HepG2 (cell line): Measurements from ENCODE around the gene SMAP1. TPM values are rescaled to one million over a fixed set of nuclear protein-coding genes. Genes with fewer than 3 reads are reported as not detected.

ENCODE experiments used
- DMAP1 ChIP-seq: IDR thresholded peaks from 2 replicates; pipeline ENCODE4 v1.6.1; 2016
- KAT2B ChIP-seq: fragments of 150-350 bp; IDR thresholded peaks from 2 replicates; pipeline ENCODE4 v1.6.1; 2014; ENCODE audit warnings: low read depth, low read length, borderline replicate concordance
- NRL ChIP-seq: sonication (generic); formaldehyde crosslinking; IDR thresholded peaks from 2 replicates; pipeline ENCODE4 v1.5.0; 2020; ENCODE audit warnings: missing genetic modification reagents, mild to moderate bottlenecking, moderate library complexity, borderline replicate concordance
- RNF2 ChIP-seq: fragments of 450-650 bp; conservative IDR thresholded peaks from 2 replicates; pipeline ENCODE4 v1.6.1; 2016; ENCODE audit warnings: low read depth
- RORA ChIP-seq: sonication (generic); formaldehyde crosslinking; IDR thresholded peaks from 2 replicates; pipeline ENCODE4 v1.5.0; 2020; ENCODE audit warnings: mild to moderate bottlenecking, missing genetic modification reagents, moderate library complexity
- SMARCC2 ChIP-seq: fragments of 450-650 bp; IDR thresholded peaks from 2 replicates; pipeline ENCODE4 v1.6.1; 2017; ENCODE audit warnings: antibody characterized with exemption, mild to moderate bottlenecking
- SMC3 ChIP-seq: IDR thresholded peaks from 2 replicates; pipeline ENCODE4 v1.6.1; 2011; ENCODE audit warnings: low read length, improper control_type of control experiment
- SMYD3 ChIP-seq: sonication (generic); formaldehyde crosslinking; IDR thresholded peaks from 2 replicates; pipeline ENCODE4 v1.8.1; 2023; ENCODE audit warnings: mild to moderate bottlenecking, missing genetic modification reagents
- SP1 ChIP-seq, 2 experiments: fragments of 450-650 bp in 1 of 2; sonication (generic) in 1 of 2; formaldehyde crosslinking in 1 of 2; IDR thresholded peaks; 2 replicates each; pipeline versions ENCODE4 v1.4.0 to v1.6.1; 2016 to 2020; ENCODE audit warnings: missing genetic modification reagents in 1 of 2
- SPEN ChIP-seq: sonication (generic); formaldehyde crosslinking; IDR thresholded peaks from 2 replicates; pipeline ENCODE4 v1.5.1; 2020; ENCODE audit warnings: low read depth, mild to moderate bottlenecking, missing genetic modification reagents
- TEAD3 ChIP-seq: optimal IDR thresholded peaks from 2 replicates; pipeline ENCODE3; 2016; ENCODE audit warnings: borderline replicate concordance
- TFAP4 ChIP-seq: sonication (generic); IDR thresholded peaks from 2 replicates; pipeline ENCODE4 v1.6.1; 2016; ENCODE audit warnings: low read depth, borderline replicate concordance
- YY1 ChIP-seq: IDR thresholded peaks from 2 replicates; pipeline ENCODE4 v1.6.1; 2011; ENCODE audit warnings: low read length, low read depth, moderate library complexity, mild to moderate bottlenecking; ENCODE audit not compliant: insufficient read depth, insufficient replicate concordance
- ZBTB25 ChIP-seq: IDR thresholded peaks from 2 replicates; pipeline ENCODE4 v1.6.1; 2018; ENCODE audit warnings: missing genetic modification reagents
- ZFP36 ChIP-seq: fragments of 150-350 bp; IDR thresholded peaks from 2 replicates; pipeline ENCODE4 v1.6.1; 2018; ENCODE audit warnings: borderline replicate concordance, low read length, low read depth; ENCODE audit not compliant: partially characterized antibody
- ZNF142 ChIP-seq: sonication (generic); formaldehyde crosslinking; IDR thresholded peaks from 2 replicates; pipeline ENCODE4 v1.4.0; 2020; ENCODE audit warnings: missing genetic modification reagents
- ZNF160 ChIP-seq: sonication (generic); formaldehyde crosslinking; IDR thresholded peaks from 2 replicates; pipeline ENCODE4 v1.8.0; 2022; ENCODE audit warnings: mild to moderate bottlenecking, inconsistent platforms, missing genetic modification reagents
- ZNF253 ChIP-seq: sonication (generic); formaldehyde crosslinking; IDR thresholded peaks from 2 replicates; pipeline ENCODE4 v1.8.0; 2022; ENCODE audit warnings: mild to moderate bottlenecking, missing genetic modification reagents, borderline replicate concordance
- ZNF354B ChIP-seq: sonication (generic); formaldehyde crosslinking; IDR thresholded peaks from 2 replicates; pipeline ENCODE4 v1.8.0; 2022; ENCODE audit warnings: mild to moderate bottlenecking, missing genetic modification reagents
- ZNF570 ChIP-seq: sonication (generic); formaldehyde crosslinking; IDR thresholded peaks from 2 replicates; pipeline ENCODE4 v1.4.0; 2020; ENCODE audit warnings: mild to moderate bottlenecking, missing genetic modification reagents, borderline replicate concordance
- ZNF589 ChIP-seq: sonication (generic); formaldehyde crosslinking; conservative IDR thresholded peaks from 2 replicates; pipeline ENCODE4 v1.8.0; 2022; ENCODE audit warnings: mild to moderate bottlenecking, moderate library complexity, missing genetic modification reagents
- ZNF737 ChIP-seq: sonication (generic); formaldehyde crosslinking; IDR thresholded peaks from 2 replicates; pipeline ENCODE4 v1.5.0; 2020; ENCODE audit warnings: missing genetic modification reagents, mild to moderate bottlenecking, borderline replicate concordance
- ZNF792 ChIP-seq: IDR thresholded peaks from 2 replicates; pipeline ENCODE4 v1.6.1; 2016
- polyA plus RNA-seq, 8 experiments: library from polyadenylated mRNA; depleted of rRNA in 3 of 8; stranded (reverse) in 7 of 8; unstranded in 1 of 8; fragments of >200 nt; fragmentation: Illumina TruSeq in 4 of 8; extraction: Trizol in 4 of 8; gene quantifications; 2 replicates each; pipeline versions ENCODE4 v1.2.1 to v1.2.3, GENCODE V29; 2011 to 2016; ENCODE audit warnings: low read depth in 4 of 8, missing spikeins in 1 of 8, mixed read lengths in 1 of 8; ENCODE audit not compliant: insufficient read depth in 1 of 8
- total RNA-seq, 5 experiments: library from RNA; depleted of rRNA; stranded (reverse); fragments of >200 nt; fragmentation: Illumina TruSeq; extraction: Trizol; gene quantifications; 2 replicates each; pipeline ENCODE4 v1.2.3, GENCODE V29; 2016; ENCODE audit warnings: low read depth in 1 of 5

SMAP1 gene
- total and polyA plus RNA-seq, 2 of the 13 experiments (the other 11 are each of a cell fraction or from before 2014, with no cell fraction given): 13.4 to 17.8 TPM

- no peak for TF ChIP-seq ZNF570 (CRISPR knock-in tag)
- TF ChIP-seq TEAD3 (CRISPR knock-in tag): peak; percentile 16
- TF ChIP-seq SMARCC2: no peak
- TF ChIP-seq ZNF589 (CRISPR knock-in tag): no peak
- no peak for TF ChIP-seq TFAP4
- TF ChIP-seq NRL (CRISPR knock-in tag): no peak
- no peak for TF ChIP-seq RNF2
- no peak for TF ChIP-seq ZNF142
- TF ChIP-seq YY1: peak; percentile 41
- no peak for TF ChIP-seq RORA (CRISPR knock-in tag)
- TF ChIP-seq ZNF354B: no peak
- no peak for TF ChIP-seq ZNF792 (CRISPR knock-in tag)
- TF ChIP-seq ZNF737 (CRISPR knock-in tag): no peak
- no peak for TF ChIP-seq SMYD3
- no peak for TF ChIP-seq KAT2B
- TF ChIP-seq DMAP1: no peak
- TF ChIP-seq ZFP36: no peak
- TF ChIP-seq SP1 (IDR thresholded peaks at IDR 0.05): no peak
- TF ChIP-seq SP1 (CRISPR knock-in tag; IDR thresholded peaks at IDR 0.05): no peak
- 0 out of 2 replicates have a peak, but pooled peaks have one; percentile 34 for TF ChIP-seq ZNF253 (CRISPR knock-in tag)
- TF ChIP-seq SPEN (CRISPR knock-in tag): 0 out of 2 replicates have a peak, but pooled peaks have one; percentile 35
- TF ChIP-seq ZNF160: no peak
- TF ChIP-seq ZBTB25 (CRISPR knock-in tag): no peak
- peak; percentile 92 for TF ChIP-seq SMC3
Observed at GRCh38 chr6:70884074-70884983, 216.6 kb downstream of the SMAP1 start (continued).
